Measurements from ENCODE around the gene TOP2B. TPM values are rescaled to one million over a fixed set of nuclear protein-coding genes. Genes with fewer than 3 reads are reported as not detected.

Gene TOP2B
- total RNA-seq, 1 donor from 2014 or later = 83.4 TPM

DNA sequence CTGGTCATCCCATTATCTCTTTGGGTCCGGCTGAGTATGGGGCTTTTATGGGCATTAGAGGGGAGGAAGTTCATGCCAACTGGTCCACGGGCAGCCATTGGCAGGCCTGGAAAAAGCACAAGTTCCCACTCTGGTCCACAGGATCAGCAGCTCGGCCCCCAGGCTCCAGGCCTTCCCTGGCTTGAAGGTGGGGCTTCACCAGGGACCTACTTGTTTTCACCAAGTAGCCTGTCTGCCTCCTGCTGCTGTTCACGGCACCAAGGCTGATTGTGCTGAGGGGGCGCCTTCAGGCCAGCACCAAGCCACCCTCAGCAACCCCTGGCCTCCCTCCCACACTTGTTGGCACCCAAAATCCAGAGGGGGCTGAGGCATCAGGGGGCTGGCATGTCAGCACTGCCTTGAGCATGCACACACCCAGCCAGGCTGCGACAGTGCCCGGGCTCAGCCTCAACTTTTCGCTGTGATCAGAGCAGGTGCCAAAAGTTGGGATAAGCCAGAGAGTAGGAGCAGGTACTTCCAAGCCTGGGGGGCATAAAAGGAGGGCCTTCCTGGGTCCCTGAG is 9.1 kb upstream of the TOP2B start:
- TF ChIP-seq, protein P1, sequence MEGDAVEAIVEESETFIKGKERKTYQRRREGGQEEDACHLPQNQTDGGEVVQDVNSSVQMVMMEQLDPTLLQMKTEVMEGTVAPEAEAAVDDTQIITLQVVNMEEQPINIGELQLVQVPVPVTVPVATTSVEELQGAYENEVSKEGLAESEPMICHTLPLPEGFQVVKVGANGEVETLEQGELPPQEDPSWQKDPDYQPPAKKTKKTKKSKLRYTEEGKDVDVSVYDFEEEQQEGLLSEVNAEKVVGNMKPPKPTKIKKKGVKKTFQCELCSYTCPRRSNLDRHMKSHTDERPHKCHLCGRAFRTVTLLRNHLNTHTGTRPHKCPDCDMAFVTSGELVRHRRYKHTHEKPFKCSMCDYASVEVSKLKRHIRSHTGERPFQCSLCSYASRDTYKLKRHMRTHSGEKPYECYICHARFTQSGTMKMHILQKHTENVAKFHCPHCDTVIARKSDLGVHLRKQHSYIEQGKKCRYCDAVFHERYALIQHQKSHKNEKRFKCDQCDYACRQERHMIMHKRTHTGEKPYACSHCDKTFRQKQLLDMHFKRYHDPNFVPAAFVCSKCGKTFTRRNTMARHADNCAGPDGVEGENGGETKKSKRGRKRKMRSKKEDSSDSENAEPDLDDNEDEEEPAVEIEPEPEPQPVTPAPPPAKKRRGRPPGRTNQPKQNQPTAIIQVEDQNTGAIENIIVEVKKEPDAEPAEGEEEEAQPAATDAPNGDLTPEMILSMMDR (IDR thresholded peaks at IDR 0.05) = no peak
- ATAC-seq (no peak), DNase-seq (no peak)
- Histone ChIP-seq H3K4me3 (no peak overlapping the region), H3K9me3 (no peaks in the 10 kb centered on the region), H3K4me1 (no peaks in the 10 kb centered on the region), H3K27ac (no peak overlapping the region), H3K27me3 (no peaks in the 10 kb centered on the region), H3K36me3 (no peaks in the 10 kb centered on the region)
- intact Hi-C loops (cut with DNase I) = no loop called here

DNA sequence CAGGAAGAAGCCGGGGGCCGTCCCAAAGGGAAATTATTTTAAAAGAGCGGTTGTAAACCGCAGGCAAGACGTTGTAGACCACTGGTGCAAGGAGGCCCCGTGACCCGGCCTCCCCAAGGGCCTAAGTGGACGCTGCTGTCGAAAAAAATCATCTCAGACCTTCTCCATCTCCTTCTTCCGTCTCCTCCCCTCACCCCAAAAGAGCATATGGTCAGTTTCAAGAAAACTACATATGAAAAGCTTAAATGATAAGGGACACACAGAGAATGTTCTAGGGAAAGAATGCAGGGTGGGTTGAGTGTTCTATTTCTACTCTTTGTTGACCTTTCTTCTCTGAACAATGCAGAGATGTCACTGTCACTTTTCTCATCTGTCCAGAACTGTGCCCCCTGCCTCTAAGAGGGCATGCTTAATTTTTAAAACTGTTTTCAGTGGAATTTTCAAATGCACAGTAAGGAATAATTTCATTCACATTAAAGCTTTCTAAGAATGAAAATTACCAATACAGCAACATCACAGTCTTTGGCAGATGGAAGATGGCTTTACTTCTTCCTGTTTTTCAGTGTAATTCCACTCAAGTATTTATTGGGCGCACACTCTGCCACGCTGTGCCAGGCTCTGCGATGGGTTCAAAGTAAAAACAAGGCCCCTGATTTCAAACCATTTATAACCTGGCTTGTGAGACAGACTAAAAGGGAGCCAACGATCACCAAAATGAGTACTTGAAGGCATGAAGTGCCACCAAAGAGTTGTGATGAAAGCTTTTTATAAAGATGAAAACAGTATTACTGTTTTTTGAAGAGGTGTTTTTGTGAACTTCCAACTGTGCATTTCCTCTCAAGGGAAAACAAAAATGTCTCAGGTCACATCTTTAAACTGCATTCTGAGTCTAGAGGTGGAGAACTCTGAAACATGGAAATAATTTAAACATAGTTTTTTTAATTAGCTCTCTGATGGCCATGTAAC is 891 bp upstream of the TOP2B start:
- no peaks in the 10 kb centered on the region for H3K9me3 ChIP-seq
- no peaks in the 10 kb centered on the region for H3K36me3 ChIP-seq
- no peak for ATAC-seq
- peak overlapping the region; percentile 75 for H3K4me3 ChIP-seq
- DNase-seq = peak; percentile 66
- peak overlapping the region; percentile 93 for H3K27ac ChIP-seq
- no peaks in the 10 kb centered on the region for H3K27me3 ChIP-seq
- peaks cover 21% of the 10 kb centered on the region for H3K4me1 ChIP-seq
- intact Hi-C loops (cut with DNase I) = no loop called here
- TF ChIP-seq, protein P1 (IDR thresholded peaks at IDR 0.05) = no peak

DNA sequence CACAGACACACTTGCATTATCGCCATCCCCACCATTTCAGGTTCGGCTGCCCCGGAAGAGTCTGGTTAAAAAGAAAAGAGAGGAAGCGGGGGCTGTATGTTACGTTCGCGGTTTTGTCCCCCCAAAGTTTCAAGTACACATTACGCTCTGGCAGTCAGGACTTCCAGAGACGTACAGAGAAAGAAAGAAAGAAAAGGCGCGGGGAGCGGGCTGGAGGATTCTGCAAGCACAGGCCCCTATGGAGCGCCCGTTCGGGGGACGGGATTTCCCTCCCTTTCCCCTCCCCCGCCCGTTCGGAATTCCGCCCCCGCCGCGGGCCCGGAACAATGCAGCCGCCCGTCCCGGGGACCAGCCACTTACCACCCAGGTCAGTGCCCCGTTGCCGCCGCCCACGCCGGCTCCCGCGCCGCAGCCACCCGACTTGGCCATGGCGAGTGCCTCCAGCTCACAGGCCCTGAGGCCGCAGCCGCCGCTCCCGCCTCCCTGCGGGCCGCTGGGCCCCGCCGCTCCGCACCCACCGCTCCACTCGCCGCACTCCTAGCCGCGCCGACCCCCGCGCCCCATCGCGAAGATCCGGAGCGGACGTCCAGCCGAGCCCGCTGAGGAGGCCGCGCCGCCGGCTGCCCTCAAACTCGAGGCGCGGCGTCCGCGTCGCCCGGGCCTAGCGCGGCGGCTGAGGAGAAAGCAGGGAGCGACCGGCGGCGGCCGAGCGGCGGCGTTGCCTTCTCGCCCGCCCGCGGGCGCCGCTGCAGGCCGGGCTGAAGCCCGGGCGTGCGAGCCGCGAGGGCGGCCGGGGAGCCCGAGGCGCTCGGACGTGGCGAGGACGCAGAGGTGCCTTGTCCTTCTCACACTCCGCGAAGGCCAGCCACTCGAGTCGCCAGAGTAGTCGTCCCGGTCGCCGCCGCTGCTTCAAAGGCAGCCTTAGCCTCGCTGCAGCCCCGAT is 567 bp downstream of the TOP2B start:
- ATAC-seq (peak; percentile 76), DNase-seq (peak; percentile 93)
- no peaks in the 10 kb centered on the region for H3K27me3 ChIP-seq
- H3K9me3 ChIP-seq = no peaks in the 10 kb centered on the region
- H3K4me3 ChIP-seq = peak overlapping the region; percentile 75
- peaks cover 36% of the 10 kb centered on the region for H3K4me1 ChIP-seq
- no peaks in the 10 kb centered on the region for H3K36me3 ChIP-seq
- peak overlapping the region; percentile 93 for H3K27ac ChIP-seq
- TF ChIP-seq, protein P1 (IDR thresholded peaks at IDR 0.05) = no peak
- intact Hi-C loops (cut with DNase I) = no loop called here

DNA sequence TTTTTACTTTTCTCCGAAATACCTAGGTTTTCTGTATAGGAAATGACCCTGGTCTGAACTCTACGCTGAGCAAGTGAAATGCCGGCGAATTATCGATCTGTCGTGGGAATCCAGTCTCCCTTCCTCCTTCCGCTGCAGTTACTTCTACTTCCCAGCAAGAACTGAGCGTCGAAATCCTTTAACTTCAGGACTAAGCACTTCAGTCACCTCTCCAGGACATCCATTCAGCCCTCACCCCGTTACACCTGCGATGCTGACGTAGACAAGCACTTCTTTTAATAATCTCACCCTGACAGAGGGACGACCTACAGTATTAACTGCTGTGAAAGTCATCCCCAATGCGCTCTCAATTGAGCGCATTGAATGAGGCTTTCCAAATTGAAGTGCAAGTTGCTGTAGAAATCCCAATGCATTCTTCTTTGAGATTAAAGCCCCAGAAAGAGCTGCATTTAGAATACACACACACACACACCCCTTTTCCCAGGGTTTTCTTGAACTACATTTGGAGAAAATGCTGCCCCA is 1.3 kb downstream of the TOP2B start:
- TF ChIP-seq, protein P1 (IDR thresholded peaks at IDR 0.05) = no peak
- DNase-seq (no peak), ATAC-seq (peak; percentile 1)
- Histone ChIP-seq H3K27ac (peak overlapping the region; percentile 93), H3K36me3 (no peaks in the 10 kb centered on the region), H3K27me3 (no peaks in the 10 kb centered on the region), H3K4me3 (peak overlapping the region; percentile 75), H3K9me3 (no peaks in the 10 kb centered on the region), H3K4me1 (peaks cover 42% of the 10 kb centered on the region)
- intact Hi-C loops (cut with DNase I) = no loop called here

DNA sequence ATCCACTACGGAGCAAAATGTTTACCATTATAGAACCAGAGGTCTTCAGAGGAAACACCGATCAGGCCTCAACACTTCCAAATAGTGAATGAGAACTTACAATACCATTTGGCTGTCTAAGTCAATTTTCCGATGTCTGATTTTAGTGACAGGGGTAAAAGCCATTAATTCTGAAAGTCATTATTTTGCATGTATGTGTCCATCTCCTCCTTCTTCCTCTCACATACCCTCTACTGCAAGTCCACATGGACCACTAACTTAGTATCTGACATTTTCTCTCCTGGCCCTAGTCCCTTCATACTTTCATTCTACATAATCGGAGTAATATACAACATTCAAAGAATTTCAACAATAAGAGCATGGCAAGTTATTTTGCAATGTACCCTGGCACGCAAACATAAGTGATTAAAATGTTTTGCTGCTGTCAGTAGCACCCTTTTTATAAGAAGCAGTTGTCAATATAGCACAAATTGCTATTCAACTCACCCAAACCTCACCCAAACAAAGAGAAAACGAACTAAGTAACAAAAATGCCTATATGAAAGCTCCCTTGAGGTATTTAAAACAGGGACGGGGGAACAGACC is 1.9 kb downstream of the TOP2B start:
- H3K4me3 ChIP-seq = peak overlapping the region; percentile 75
- H3K9me3 ChIP-seq = no peaks in the 10 kb centered on the region
- intact Hi-C loops (cut with DNase I) = no loop called here
- H3K27me3 ChIP-seq = no peaks in the 10 kb centered on the region
- peaks cover 42% of the 10 kb centered on the region for H3K4me1 ChIP-seq
- H3K36me3 ChIP-seq = no peaks in the 10 kb centered on the region
- TF ChIP-seq, protein P1 (IDR thresholded peaks at IDR 0.05) = no peak
- DNase-seq = no peak
- no peak for ATAC-seq
- H3K27ac ChIP-seq = peak overlapping the region; percentile 93

All from upper lobe of right lung (tissue), 1 donor.